Tibial artery (tissue), 4 donors: Measurements from ENCODE around the gene CLDN4.

ENCODE experiments used
- DNase-seq, 2 donors: peaks; one replicate each; pipeline ENCODE4 v3.0.0-alpha.2; 2019
- H3K27ac ChIP-seq, 2 donors: fragments of 200-600 bp; sonication (generic) in 1 of 2; 1 replicate in 1 of 2; 2 replicates in 1 of 2; pipeline ENCODE4 v1.5.1; 2018 to 2019; ENCODE audit warnings: mild to moderate bottlenecking in 1 of 2
- H3K27me3 ChIP-seq, 2 donors: fragments of 200-600 bp; sonication (generic) in 1 of 2; one replicate each; pipeline versions ENCODE4 v1.5.1 to v1.6.0; 2016 to 2019
- H3K36me3 ChIP-seq, 3 donors: fragments of 200-600 bp; sonication (generic) in 2 of 3; one replicate each; pipeline ENCODE4 v1.5.1; 2016 to 2019; ENCODE audit warnings: mild to moderate bottlenecking in 2 of 3
- H3K4me1 ChIP-seq, 4 donors: fragments of 200-600 bp; sonication (generic) in 2 of 4; 1 replicate in 3 of 4; 2 replicates in 1 of 4; pipeline ENCODE4 v1.5.1; 2016 to 2019
- H3K4me3 ChIP-seq, 2 donors: fragments of 200-600 bp; sonication (generic) in 1 of 2; 1 replicate in 1 of 2; 2 replicates in 1 of 2; pipeline ENCODE4 v1.5.1; 2018 to 2019; ENCODE audit warnings: mild to moderate bottlenecking in 2 of 2
- H3K9me3 ChIP-seq, 3 donors: fragments of 200-600 bp; sonication (generic) in 1 of 3; one replicate each; pipeline ENCODE4 v1.5.1; 2016 to 2019
- intact Hi-C: fragments of 100-400 bp; cut with DNase I; formaldehyde crosslinking; loops from one replicate; pipeline ENCODE4 v1.15.0; 2023; ENCODE audit warnings: low total_unique reads
- TF ChIP-seq, protein P1 (sequence below), 2 experiments: fragments of 200-600 bp in 1 of 2; fragments of 450-650 bp in 1 of 2; IDR thresholded peaks; one replicate each; pipeline ENCODE4 v1.5.1; 2017 to 2019; ENCODE audit warnings: antibody characterized with exemption in 2 of 2, mild to moderate bottlenecking in 1 of 2, moderate library complexity in 1 of 2

Gene CLDN4

DNA sequence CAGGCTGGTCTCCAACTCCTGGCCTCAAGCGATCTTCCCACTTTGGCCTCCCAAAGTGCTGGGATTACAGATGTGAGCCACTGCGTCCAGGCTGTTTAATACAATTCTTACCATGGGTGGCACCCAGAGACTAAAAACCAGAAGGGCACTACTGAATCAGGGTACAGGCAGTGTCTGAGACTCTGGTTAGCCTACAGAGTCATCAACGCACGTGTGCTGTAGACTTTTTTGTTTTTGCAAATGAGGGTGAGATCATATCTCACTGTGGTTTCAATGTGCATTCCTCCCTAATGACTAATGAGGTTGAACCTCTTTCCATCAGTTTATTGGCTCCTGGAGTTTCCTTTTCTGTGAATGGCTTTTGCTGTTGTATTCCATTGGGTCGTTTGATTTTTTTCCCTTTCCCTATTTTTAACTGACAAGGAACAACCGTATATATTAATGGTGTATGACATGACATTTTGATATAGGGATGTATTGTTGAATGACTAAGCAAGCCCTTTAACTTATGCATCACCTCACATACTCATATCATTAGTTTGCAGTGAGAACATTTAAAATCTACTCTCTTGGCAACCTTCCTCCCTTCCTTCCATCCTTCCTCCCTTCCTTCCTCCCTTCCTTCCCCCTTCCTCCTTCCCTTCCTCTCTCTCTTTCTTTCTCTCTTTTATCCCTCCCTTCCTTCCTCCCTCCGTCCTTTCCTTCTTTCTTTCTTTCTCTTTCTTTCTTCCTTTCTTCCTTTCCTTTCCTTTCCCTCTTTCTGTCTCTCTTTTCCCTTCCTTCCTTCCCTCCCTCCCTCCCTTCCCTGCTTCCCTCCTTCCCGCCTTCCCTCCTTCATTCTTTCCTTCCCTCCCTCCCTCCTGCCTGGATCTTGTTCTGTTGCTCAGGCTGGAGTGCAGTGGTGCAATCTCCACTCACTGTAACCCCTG lies 20.9 kb downstream of the CLDN4 start:
- peak overlapping the region; percentile 59 to 60 for H3K27ac ChIP-seq

GRCh38 chr7:73852500-73852899 lies 21.7 kb downstream of the CLDN4 start:
- peaks cover 0 to 29% (median 19%) of the 10 kb centered on the region in 4 donors for H3K4me1 ChIP-seq
- intact Hi-C loops: no loop called here

More for the DNA sequence above, 20.9 kb downstream of the CLDN4 start:
- TF ChIP-seq, protein P1, sequence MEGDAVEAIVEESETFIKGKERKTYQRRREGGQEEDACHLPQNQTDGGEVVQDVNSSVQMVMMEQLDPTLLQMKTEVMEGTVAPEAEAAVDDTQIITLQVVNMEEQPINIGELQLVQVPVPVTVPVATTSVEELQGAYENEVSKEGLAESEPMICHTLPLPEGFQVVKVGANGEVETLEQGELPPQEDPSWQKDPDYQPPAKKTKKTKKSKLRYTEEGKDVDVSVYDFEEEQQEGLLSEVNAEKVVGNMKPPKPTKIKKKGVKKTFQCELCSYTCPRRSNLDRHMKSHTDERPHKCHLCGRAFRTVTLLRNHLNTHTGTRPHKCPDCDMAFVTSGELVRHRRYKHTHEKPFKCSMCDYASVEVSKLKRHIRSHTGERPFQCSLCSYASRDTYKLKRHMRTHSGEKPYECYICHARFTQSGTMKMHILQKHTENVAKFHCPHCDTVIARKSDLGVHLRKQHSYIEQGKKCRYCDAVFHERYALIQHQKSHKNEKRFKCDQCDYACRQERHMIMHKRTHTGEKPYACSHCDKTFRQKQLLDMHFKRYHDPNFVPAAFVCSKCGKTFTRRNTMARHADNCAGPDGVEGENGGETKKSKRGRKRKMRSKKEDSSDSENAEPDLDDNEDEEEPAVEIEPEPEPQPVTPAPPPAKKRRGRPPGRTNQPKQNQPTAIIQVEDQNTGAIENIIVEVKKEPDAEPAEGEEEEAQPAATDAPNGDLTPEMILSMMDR (IDR thresholded peaks at IDR 0.05): no peak
- no peaks in the 10 kb centered on the region for H3K9me3 ChIP-seq
- H3K27me3 ChIP-seq: no peaks in the 10 kb centered on the region
- peaks cover 0 to 29% (median 19%) of the 10 kb centered on the region in 4 donors for H3K4me1 ChIP-seq
- no peak for DNase-seq
- intact Hi-C loops: no loop called here
- no peak overlapping the region for H3K4me3 ChIP-seq
- no peaks in the 10 kb centered on the region for H3K36me3 ChIP-seq

DNA sequence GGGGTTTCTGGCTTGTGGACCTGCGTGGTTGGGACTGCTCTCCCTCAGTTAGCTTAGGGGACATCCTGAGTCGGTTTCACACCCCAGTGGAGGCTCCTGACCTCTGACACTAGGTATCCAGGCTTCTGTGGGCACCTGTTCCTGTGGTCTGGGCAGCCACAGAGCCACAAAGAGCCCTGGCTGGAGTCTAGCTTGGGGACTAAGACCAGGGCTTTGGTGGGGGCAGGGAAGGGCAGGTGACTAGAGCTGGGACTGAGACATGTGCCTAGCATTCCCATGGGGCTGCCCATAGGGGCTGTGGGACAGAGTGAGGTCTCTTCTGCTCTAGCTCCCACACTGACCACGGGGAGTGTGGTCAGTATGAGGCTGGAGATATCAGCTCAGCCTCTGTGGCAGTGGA lies 26.1 kb downstream of the CLDN4 start:
- Histone ChIP-seq H3K9me3 (no peaks in the 10 kb centered on the region), H3K4me1 (peaks cover 0 to 12% (median 7%) of the 10 kb centered on the region in 4 donors), H3K4me3 (no peak overlapping the region), H3K27ac (no peak overlapping the region), H3K36me3 (no peaks in the 10 kb centered on the region), H3K27me3 (no peaks in the 10 kb centered on the region)
- TF ChIP-seq, protein P1 (IDR thresholded peaks at IDR 0.05): no peak
- intact Hi-C loops: no loop called here
- DNase-seq: no peak

More at GRCh38 chr7:73852500-73852899, 21.7 kb downstream of the CLDN4 start:
- no peak for DNase-seq
- Histone ChIP-seq H3K4me3 (no peak overlapping the region), H3K27ac (no peak overlapping the region), H3K36me3 (no peaks in the 10 kb centered on the region), H3K27me3 (no peaks in the 10 kb centered on the region), H3K9me3 (no peaks in the 10 kb centered on the region)
- TF ChIP-seq, protein P1 (IDR thresholded peaks at IDR 0.05): no peak

DNA sequence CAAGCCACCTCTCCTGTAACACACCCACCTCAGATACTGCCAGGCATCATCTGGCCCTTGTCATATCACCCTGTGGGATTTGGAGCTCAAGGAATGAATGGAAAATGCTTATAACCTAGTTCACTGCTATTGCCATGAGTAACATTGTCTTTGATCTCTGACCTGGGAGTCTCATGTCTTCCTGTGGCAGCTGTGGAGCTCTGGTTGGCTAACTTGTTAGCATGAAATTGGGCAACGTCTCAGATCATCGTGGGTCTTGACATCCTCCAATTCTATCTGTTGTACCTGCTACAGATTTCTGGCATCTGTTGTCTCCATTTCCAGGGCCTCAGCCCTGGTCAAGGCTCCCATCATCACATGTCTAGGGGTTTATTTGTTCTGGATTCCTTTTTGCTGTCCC lies 28.0 kb downstream of the CLDN4 start:
- DNase-seq: no peak
- H3K9me3 ChIP-seq: no peaks in the 10 kb centered on the region
- no peaks in the 10 kb centered on the region for H3K27me3 ChIP-seq
- TF ChIP-seq, protein P1 (IDR thresholded peaks at IDR 0.05): no peak
- intact Hi-C loops: no loop called here
- H3K4me1 ChIP-seq: peaks cover 0 to 8% (median 5%) of the 10 kb centered on the region in 4 donors
- no peak overlapping the region for H3K4me3 ChIP-seq
- no peaks in the 10 kb centered on the region for H3K36me3 ChIP-seq
- H3K27ac ChIP-seq: no peak overlapping the region

GRCh38 chr7:73860859-73861258 lies 30.1 kb downstream of the CLDN4 start, which contains the start of gene TMEM270:
Gene TMEM270, plus strand, starts transcription at chr7:73861159. Its CDS starts 36 bp downstream, at chr7:73861195.
- intact Hi-C loops: loop anchor here (5.0 kb wide), 1 partner anchor 326 kb away; no protein-coding TSS in a partner anchor
- Histone ChIP-seq H3K4me3 (no peak within 1 kb of the TSS), H3K27ac (no peak within 1 kb of the TSS), H3K9me3 (no peaks in the 10 kb centered on the region), H3K27me3 (no peaks in the 10 kb centered on the region), H3K4me1 (peaks cover 0 to 2% (median under 1%) of the 10 kb centered on the region in 4 donors), H3K36me3 (no peaks in the 10 kb centered on the region)
- DNase-seq: no peak
- TF ChIP-seq, protein P1 (IDR thresholded peaks at IDR 0.05): no peak
